ENCODE data around the gene PRUNE2.

DNA sequence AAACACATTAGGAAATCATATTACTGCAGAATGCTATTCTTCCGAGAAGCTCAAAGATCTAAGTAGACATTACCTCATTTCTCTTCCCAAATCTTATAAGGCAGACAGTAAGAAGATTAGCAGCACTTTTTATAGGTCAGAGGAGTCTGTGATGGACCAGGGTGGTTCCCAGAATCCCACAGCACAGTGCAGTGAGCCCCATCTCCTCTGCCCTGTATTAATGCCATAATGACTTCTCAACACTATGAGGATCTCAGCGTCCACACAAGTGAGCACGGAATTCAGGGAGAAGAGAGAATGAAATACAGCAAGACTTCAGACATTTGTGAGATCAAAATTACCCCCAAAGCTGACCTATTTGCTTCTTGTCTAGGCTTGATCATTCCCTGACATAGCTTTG is 49.9 kb downstream of the PRUNE2 start:
- TF ChIP-seq CTCF (IDR thresholded peaks at IDR 0.05) = no peak
- no peak for TF ChIP-seq POLR2A (IDR thresholded peaks at IDR 0.05)

All from Peyer's patch (tissue), 4 donors.